Mesenchymal stem cell (in vitro differentiated cells and primary cell): ENCODE results near the gene CDY2B. TPM values are rescaled to one million over a fixed set of nuclear protein-coding genes. Genes with fewer than 3 reads are reported as not detected.
"Not testable (repeated sequence)": the region's sequence is repeated elsewhere in the genome, so short reads cannot be mapped to it uniquely, and the experiment has no call there.

ENCODE experiments used
- DNase-seq: peaks from one replicate; pipeline ENCODE4 v3.0.0-alpha.2; 2013
- H2AFZ ChIP-seq: one replicate; pipeline ENCODE4 v1.6.1; 2013; ENCODE audit warnings: low read depth, mild to moderate bottlenecking, control low read depth, inconsistent platforms, low read length, moderate library complexity
- H2AK5ac ChIP-seq: 2 replicates; pipeline ENCODE4 v1.6.1; 2013; ENCODE audit warnings: low read length, moderate library complexity, mild to moderate bottlenecking, inconsistent platforms; ENCODE audit not compliant: severe bottlenecking
- H2BK120ac ChIP-seq: one replicate; pipeline ENCODE4 v1.6.1; 2013; ENCODE audit warnings: low read depth, mild to moderate bottlenecking, inconsistent platforms, low read length, moderate library complexity
- H2BK12ac ChIP-seq, 2 experiments: one replicate each; pipeline ENCODE4 v1.6.1; 2013; ENCODE audit warnings: inconsistent platforms in 2 of 2, low read length in 2 of 2, mild to moderate bottlenecking in 2 of 2, moderate library complexity in 2 of 2, control low read depth in 1 of 2
- H2BK15ac ChIP-seq: one replicate; pipeline ENCODE4 v1.6.1; 2013; ENCODE audit warnings: mild to moderate bottlenecking, low read depth, inconsistent platforms; ENCODE audit not compliant: poor library complexity, severe bottlenecking
- H2BK5ac ChIP-seq: 2 replicates; pipeline ENCODE4 v1.6.1; 2013; ENCODE audit warnings: low read depth, mild to moderate bottlenecking, low read length, control low read depth, inconsistent platforms; ENCODE audit not compliant: poor library complexity, severe bottlenecking
- H3K14ac ChIP-seq, 2 experiments: one replicate each; pipeline ENCODE4 v1.6.1; 2013; ENCODE audit warnings: inconsistent platforms in 2 of 2, low read length in 2 of 2, control low read depth in 1 of 2, mild to moderate bottlenecking in 1 of 2, moderate library complexity in 1 of 2
- H3K18ac ChIP-seq, 2 experiments: one replicate each; pipeline ENCODE4 v1.6.1; 2013; ENCODE audit warnings: inconsistent platforms in 2 of 2, low read length in 2 of 2, control low read depth in 1 of 2, low read depth in 1 of 2, mild to moderate bottlenecking in 1 of 2
- H3K23ac ChIP-seq, 2 experiments: one replicate each; pipeline ENCODE4 v1.6.1; 2013; ENCODE audit warnings: inconsistent platforms in 2 of 2, low read length in 2 of 2, mild to moderate bottlenecking in 2 of 2, moderate library complexity in 2 of 2, control low read depth in 1 of 2
- H3K27ac ChIP-seq: 2 replicates; pipeline ENCODE4 v1.5.1; 2013; ENCODE audit warnings: mild to moderate bottlenecking, moderate library complexity, low read length, control low read depth, inconsistent platforms; ENCODE audit not compliant: poor library complexity, severe bottlenecking
- H3K27me3 ChIP-seq, 2 experiments: 2 replicates each; pipeline versions ENCODE4 v1.6.1 to v1.7.0; 2013; ENCODE audit warnings: low read length in 2 of 2, mild to moderate bottlenecking in 2 of 2, moderate library complexity in 2 of 2, control low read depth in 1 of 2, inconsistent platforms in 1 of 2; ENCODE audit not compliant: control insufficient read depth in 1 of 2, insufficient read depth in 1 of 2
- H3K36me3 ChIP-seq, 2 experiments: 2 replicates each; pipeline versions ENCODE4 v1.6.1 to v1.7.0; 2013; ENCODE audit warnings: low read length in 2 of 2, control low read depth in 1 of 2, inconsistent platforms in 1 of 2, low read depth in 1 of 2, mild to moderate bottlenecking in 1 of 2; ENCODE audit not compliant: insufficient read depth in 2 of 2, control insufficient read depth in 1 of 2
- H3K4ac ChIP-seq, 2 experiments: one replicate each; pipeline ENCODE4 v1.6.1; 2013; ENCODE audit warnings: inconsistent platforms in 2 of 2, low read length in 2 of 2, mild to moderate bottlenecking in 2 of 2, moderate library complexity in 2 of 2, control low read depth in 1 of 2, low read depth in 1 of 2
- H3K4me1 ChIP-seq: 2 replicates; pipeline ENCODE4 v1.6.1; 2013; ENCODE audit warnings: low read depth, low read length, control low read depth; ENCODE audit not compliant: control insufficient read depth, insufficient read depth
- H3K4me2 ChIP-seq: 2 replicates; pipeline ENCODE4 v1.6.1; 2013; ENCODE audit warnings: low read length, mild to moderate bottlenecking, inconsistent platforms; ENCODE audit not compliant: poor library complexity, severe bottlenecking
- H3K4me3 ChIP-seq, 2 experiments: 2 replicates each; pipeline versions ENCODE4 v1.5.1 to v1.7.0; 2013; ENCODE audit warnings: low read length in 2 of 2, mild to moderate bottlenecking in 2 of 2, control low read depth in 1 of 2, low read depth in 1 of 2; ENCODE audit not compliant: insufficient read depth in 1 of 2
- H3K79me1 ChIP-seq: replicated peaks from 2 replicates; pipeline ENCODE4 v1.6.1; 2013; ENCODE audit warnings: mild to moderate bottlenecking, control low read depth, low read length, inconsistent platforms; ENCODE audit not compliant: poor library complexity, severe bottlenecking
- H3K9ac ChIP-seq: 2 replicates; pipeline ENCODE4 v1.7.0; 2013; ENCODE audit warnings: mild to moderate bottlenecking, low read length, moderate library complexity
- H3K9me3 ChIP-seq: 2 replicates; pipeline ENCODE4 v1.7.0; 2013; ENCODE audit warnings: mild to moderate bottlenecking, low read length; ENCODE audit not compliant: control insufficient read depth
- H4K8ac ChIP-seq: one replicate; pipeline ENCODE4 v1.6.1; 2013; ENCODE audit warnings: inconsistent platforms, mild to moderate bottlenecking, low read length, moderate library complexity
- H4K91ac ChIP-seq: one replicate; pipeline ENCODE4 v1.6.1; 2013; ENCODE audit warnings: mild to moderate bottlenecking, low read length, inconsistent platforms
- WGBS: methylation state at CpG from one replicate; pipeline ENCODE4 v1.1.7; 2013; ENCODE audit warnings: mixed read lengths; 5-methylcytosine and 5-hydroxymethylcytosine counted together
- polyA plus RNA-seq, 2 experiments: library from polyadenylated mRNA; stranded (reverse); fragments of 200-250 nt; gene quantifications; one replicate each; pipeline ENCODE4 v1.2.3, GENCODE V29; 2013

The CDY2B gene, protein sequence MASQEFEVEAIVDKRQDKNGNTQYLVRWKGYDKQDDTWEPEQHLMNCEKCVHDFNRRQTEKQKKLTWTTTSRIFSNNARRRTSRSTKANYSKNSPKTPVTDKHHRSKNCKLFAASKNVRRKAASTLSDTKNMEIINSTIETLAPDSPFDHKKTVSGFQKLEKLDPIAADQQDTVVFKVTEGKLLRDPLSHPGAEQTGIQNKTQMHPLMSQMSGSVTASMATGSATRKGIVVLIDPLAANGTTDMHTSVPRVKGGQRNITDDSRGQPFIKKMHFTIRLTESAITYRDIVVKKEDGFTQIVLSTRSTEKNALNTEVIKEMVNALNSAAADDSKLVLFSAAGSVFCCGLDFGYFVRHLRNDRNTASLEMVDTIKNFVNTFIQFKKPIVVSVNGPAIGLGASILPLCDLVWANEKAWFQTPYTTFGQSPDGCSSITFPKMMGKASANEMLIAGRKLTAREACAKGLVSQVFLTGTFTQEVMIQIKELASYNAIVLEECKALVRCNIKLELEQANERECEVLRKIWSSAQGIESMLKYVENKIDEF
- not detected for polyA plus RNA-seq (2013, experiment 1 of 2)
- not detected for polyA plus RNA-seq (2013, experiment 2 of 2)

DNA sequence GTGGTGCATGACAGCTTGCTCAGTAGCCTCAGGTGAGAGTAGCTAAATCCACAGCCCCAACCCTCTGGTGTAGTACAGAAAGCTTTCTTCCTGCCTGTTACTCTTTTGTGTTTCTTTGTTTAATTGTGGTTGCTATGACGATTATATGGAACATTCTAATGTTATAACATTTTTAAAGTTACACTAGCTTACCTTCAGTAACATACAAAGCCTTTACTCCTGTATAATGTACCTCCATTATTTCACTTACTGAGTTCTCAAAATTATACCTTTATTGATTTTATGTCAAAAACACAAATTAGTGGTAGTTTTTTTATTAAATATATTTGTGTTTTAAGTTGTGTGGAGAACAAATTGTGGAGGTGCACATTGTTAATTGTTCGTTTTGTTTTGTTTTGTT is at the start of gene CDY2B:
TSS of gene CDY2B (minus strand) at position 101 of the 400 bp plus-strand sequence. CDS start 328 bp downstream, outside the sequence.
- not testable (repeated sequence) for H2BK5ac ChIP-seq, H3K9ac ChIP-seq, H2BK15ac ChIP-seq, H2BK120ac ChIP-seq, H2BK12ac ChIP-seq, H3K4me1 ChIP-seq, H3K27me3 ChIP-seq, H4K91ac ChIP-seq, H3K23ac ChIP-seq, H3K4me2 ChIP-seq, H4K8ac ChIP-seq, H2AK5ac ChIP-seq, H3K14ac ChIP-seq, DNase-seq, H3K4ac ChIP-seq, H3K18ac ChIP-seq, H3K9me3 ChIP-seq, H3K4me3 ChIP-seq, H3K36me3 ChIP-seq, H2AFZ ChIP-seq, H3K79me1 ChIP-seq, H3K27ac ChIP-seq
- WGBS, result no CpG with 5 or more reads among the region's 2 CpGs

- not testable (repeated sequence) for H2BK15ac ChIP-seq, H3K27ac ChIP-seq, H3K4me1 ChIP-seq, H3K23ac ChIP-seq, H2BK12ac ChIP-seq, H2AFZ ChIP-seq, H3K14ac ChIP-seq, H3K18ac ChIP-seq, H2AK5ac ChIP-seq, H4K91ac ChIP-seq, H3K27me3 ChIP-seq, H3K4me2 ChIP-seq, H3K9me3 ChIP-seq, H3K9ac ChIP-seq, DNase-seq, H3K79me1 ChIP-seq, H3K4ac ChIP-seq, H2BK120ac ChIP-seq, H4K8ac ChIP-seq, H3K36me3 ChIP-seq, H3K4me3 ChIP-seq, H2BK5ac ChIP-seq
- WGBS, result no CpG with 5 or more reads among the region's 3 CpGs
These were observed 28.0 kb upstream of the CDY2B start for GRCh38 chrY:17908009-17908408.

- not testable (repeated sequence) for H3K4me2 ChIP-seq, H3K4ac ChIP-seq, H4K91ac ChIP-seq, H2BK12ac ChIP-seq, H2AK5ac ChIP-seq, H2BK120ac ChIP-seq, H3K14ac ChIP-seq, H3K4me1 ChIP-seq, H3K79me1 ChIP-seq, H3K9ac ChIP-seq, H4K8ac ChIP-seq, H3K4me3 ChIP-seq, H2BK5ac ChIP-seq, H3K9me3 ChIP-seq, H3K18ac ChIP-seq, H3K23ac ChIP-seq, H3K36me3 ChIP-seq, H3K27me3 ChIP-seq, H2AFZ ChIP-seq, H2BK15ac ChIP-seq, H3K27ac ChIP-seq, DNase-seq
- WGBS, result no CpG with 5 or more reads among the region's 2 CpGs
These were observed 27.3 kb upstream of the CDY2B start for GRCh38 chrY:17907351-17907750.

DNA sequence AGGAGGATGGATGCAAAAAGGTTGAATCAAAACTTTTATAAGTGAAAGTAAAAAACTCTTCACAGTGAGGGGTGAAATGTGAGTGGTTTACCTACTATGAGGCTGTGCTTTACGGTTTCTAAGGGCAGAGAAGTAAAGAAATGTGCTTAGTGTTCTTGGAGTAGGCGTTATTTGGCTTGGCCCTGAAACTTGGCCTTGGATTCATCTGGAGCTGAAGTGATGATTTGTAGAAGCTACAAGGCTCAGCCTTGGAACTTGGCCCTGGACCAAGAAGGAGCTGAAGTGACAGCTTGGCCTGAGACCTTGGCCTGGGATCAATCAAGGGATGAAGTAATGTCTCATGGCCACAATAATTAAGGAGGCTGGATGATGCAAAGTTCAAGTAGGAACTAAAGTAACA is 1.7 kb upstream of the CDY2B start:
- not testable (repeated sequence) for H2BK12ac ChIP-seq, H3K4ac ChIP-seq, H2BK15ac ChIP-seq, H3K27me3 ChIP-seq, H3K23ac ChIP-seq, H3K9me3 ChIP-seq, H3K4me2 ChIP-seq, DNase-seq, H3K27ac ChIP-seq, H2AFZ ChIP-seq, H4K91ac ChIP-seq, H3K4me3 ChIP-seq, H2BK5ac ChIP-seq, H3K9ac ChIP-seq, H3K4me1 ChIP-seq, H2AK5ac ChIP-seq, H3K14ac ChIP-seq, H3K36me3 ChIP-seq, H3K18ac ChIP-seq, H3K79me1 ChIP-seq, H4K8ac ChIP-seq, H2BK120ac ChIP-seq
- WGBS, result no CpG with 5 or more reads among the region's 2 CpGs
